Measurements from ENCODE around the gene RNF103.
A peak's percentile ranks its signal among the peaks of the same experiment; 100 is the strongest.

Gene RNF103

DNA sequence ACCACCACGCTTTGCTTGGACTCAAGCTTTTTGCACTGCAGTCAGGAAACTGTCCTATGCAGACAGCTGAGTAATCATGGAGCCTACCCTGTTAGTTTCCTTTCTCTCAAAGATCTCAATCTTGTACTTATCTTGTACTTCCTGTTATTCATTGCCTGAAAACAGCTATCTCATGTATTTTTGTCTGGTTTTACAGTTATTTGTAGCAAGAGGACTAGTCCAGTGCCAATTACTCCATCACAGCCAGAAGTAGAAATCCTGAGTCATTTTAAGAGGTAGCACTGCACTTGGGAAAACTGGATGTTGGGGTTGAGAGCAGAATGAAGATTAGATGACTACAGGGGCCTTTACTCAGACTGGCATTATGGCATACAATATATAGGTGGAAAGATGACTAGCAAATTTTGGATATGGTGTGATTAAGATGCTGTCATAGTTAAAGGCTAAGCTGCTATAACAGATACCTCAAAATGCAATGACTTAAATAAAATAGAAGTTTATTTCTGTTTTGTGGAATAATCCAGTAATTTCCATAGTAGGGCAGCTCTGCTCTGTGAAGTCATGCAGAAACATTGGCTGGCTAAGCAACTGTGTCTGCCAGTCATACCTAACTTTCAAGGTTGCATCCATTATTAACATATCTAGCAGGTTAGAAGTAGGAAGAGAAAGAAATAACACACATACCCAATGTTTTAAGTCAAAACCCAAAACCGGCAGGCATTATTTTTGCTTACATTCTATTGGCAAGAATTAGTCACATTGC, 39.3 kb downstream of the RNF103 start:
- intact Hi-C loops (cut with DNase I): no loop called here
- no peak for DNase-seq

DNA sequence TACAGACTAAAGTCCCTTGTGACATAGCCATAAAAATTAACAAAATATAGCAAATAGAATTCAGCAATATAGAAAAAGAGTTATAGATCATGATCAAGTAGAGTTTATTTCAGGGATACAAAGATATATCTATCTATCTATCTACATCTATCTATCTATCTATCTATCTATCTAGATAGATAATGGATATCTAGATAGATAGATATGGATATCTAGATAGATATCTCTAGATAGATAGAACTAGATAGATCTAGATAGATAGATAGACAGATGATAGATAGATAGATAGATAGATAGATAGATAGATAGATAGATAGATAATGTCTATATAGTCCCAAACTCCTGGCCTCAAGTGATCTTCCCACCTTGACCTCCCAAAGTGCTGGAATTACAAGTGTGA, 43.1 kb downstream of the RNF103 start:
- intact Hi-C loops (cut with DNase I): no loop called here
- no peak for DNase-seq

DNA sequence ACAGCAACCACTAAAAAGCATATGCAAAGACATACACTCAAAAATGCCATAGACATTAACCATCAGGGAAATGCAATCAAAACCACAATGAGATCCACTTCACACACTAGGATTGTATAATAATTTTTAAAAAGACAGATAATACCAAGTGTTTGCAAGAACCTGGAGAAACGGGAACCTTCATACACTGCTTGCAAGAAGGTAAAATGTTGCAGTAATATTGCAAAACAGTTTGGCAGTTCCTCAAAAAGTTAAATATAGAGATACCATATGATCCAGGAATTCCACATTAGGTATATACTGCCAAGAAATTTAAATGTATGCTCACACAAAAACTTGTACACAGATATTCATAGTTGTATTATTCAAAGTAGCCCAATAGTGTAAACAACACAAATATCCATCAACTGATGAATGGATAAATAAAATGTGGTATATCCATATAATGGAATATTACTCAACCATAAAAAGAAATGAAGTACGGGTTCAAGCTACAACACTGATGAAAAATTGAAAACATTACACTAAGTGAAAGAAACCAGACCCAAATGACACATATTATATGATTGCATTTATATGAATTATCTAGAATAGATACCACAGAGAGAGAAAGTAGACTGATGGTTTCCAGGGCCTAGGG, 45.7 kb downstream of the RNF103 start:
- intact Hi-C loops (cut with DNase I): no loop called here
- no peak for DNase-seq

GRCh38 chr2:86570059-86570458, 53.6 kb downstream of the RNF103 start:
- intact Hi-C loops (cut with DNase I): no loop called here
- no peak for DNase-seq

DNA sequence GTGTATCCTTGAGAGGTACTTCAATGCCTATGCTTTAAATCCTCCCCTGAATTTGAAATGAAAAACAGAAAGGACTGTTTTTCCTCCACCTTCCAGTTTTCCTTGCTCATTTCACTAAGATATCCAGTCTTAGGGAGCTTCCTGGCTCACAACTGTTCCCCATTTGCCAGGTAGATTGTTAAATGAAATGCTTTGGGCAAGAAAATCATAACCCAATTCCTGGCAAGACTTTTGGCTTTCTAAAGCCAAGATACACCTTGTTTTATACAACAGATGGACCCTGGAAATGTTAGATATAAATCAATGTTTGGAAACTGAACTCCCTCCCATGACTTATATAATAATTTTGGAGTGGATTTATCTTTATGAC, 56.9 kb downstream of the RNF103 start:
- intact Hi-C loops (cut with DNase I): no loop called here
- no peak for DNase-seq

DNA sequence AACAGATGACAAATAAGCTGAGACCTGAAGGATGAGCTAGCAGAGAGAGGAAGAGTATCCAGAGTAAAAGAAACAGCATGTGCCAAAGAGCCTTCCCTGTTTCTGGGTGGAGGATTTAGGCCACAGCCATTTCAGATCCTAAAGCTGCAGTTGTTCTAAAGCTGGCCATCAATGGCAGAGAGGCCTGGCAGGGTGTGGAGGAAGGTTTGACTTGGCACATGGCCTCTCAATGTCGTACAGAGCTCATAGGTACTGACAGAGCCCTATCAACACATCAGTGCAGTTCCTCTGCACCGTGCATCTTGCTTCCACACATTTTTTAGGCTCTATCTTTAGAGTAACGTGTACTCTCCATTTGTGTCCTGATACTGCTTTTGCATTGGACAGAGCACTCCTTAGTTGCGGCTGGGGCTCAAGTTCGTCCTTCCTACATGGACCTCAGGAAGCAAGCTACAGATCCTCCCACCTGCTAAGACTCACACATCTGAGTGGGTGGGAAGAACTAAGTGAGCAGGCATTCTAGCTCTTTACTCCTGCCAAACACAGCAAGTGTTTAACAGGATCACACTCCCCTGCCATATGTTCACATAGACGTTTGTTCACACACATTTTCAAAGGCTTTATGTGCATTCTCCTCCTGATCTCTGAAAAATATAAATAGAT, 57.4 kb downstream of the RNF103 start:
- intact Hi-C loops (cut with DNase I): no loop called here

DNA sequence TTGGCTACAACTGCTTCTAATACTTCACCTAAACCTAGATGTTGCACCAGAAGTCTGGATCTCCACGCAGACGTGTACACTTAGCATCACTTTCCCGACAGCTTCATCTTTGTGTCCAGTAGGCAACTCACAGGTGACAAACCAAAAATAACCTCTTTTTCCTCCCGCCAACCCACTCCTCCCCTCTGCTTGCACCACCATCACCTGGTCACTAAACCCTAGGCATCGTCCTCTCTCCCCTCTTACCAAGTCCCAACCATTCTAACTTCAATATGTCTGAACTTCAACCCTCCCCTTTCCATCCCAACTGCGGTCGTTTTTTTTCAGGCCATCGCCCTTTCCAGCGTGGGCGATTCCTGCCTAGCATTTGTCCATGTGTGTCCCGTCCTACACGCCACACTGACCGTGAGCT, 60.0 kb downstream of the RNF103 start:
- DNase-seq: peak in 1 of 42 donors; percentile 13
- intact Hi-C loops (cut with DNase I): loop anchor here (5.0 kb wide), 1 partner anchor 59 kb away; the partner anchor contains the start of gene RNF103

More for the DNA sequence above, 57.4 kb downstream of the RNF103 start:
- DNase-seq: peak in 23 of 42 donors; percentile 4 to 75 (median 30)

DNA sequence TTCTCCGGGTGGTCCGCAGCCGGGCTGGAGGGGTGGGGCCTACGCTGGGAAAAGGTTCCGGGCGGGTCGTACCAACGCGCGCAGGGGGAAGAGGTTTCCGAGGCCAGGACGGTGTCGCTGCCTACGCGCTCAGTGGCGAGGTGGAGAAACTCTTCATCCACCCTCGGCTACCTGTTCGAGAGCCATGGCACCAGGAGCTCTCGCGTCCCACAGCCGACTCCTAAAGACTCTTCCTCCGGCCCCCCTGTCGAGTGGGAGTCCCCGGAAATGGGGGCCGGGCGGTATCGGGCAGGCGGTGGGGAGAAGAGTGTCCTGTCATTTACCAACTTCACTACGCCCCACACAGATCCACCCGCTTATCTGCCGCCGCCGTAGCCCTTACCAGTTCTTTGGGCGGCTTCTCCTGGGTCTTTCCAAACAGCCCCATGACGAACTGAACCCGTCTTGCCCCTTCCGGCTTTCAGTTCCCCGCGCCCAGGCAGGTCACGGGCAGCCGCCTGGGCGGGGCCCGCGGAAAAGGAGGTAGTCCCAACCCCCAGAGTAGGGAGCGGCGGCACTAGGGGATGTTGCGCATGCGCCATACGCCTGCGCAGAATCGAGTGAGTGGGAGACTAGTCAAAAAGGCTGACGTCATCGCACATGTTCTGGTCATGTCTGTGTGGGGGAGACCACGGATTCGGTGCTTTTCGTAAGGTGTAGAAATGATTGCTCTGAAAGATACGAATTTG, 60.6 kb downstream of the RNF103 start, which contains the start of gene CHMP3:
TSS of gene CHMP3 (minus strand) at position 522 of the 728 bp plus-strand sequence. CDS start at position 427, 95 bp downstream.
- intact Hi-C loops (cut with DNase I): loop anchor here (5.0 kb wide), 1 partner anchor 59 kb away; the partner anchor contains the start of gene RNF103
- DNase-seq: peak; percentile 90 to 98 (median 95)

- intact Hi-C loops (cut with DNase I): loop anchor here (5.0 kb wide), 1 partner anchor 60 kb away; the partner anchor contains the start of gene RNF103
- DNase-seq: peak in 1 of 42 donors; percentile 58
These were observed 61.2 kb downstream of the RNF103 start for GRCh38 chr2:86562485-86562921.

DNA sequence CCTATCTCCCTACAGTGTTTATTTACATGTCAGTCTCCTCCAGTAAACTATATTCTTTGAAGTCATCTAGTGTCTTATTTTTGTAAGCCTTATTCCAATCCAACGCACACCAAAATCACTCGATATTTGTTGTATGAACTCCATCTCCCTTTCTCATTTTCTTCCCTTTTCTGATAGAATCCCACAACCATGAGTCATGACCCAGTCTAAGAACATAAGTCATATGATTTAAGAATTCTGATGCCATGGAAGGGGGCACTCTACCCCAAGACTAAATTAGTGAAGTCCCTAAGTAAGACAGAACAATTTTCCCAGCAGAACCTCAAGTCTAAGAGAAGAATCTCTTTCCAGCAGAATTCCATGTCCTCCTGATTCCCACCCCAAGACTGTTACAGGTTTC, 65.8 kb downstream of the RNF103 start:
- intact Hi-C loops (cut with DNase I): no loop called here
- no peak for DNase-seq

DNA sequence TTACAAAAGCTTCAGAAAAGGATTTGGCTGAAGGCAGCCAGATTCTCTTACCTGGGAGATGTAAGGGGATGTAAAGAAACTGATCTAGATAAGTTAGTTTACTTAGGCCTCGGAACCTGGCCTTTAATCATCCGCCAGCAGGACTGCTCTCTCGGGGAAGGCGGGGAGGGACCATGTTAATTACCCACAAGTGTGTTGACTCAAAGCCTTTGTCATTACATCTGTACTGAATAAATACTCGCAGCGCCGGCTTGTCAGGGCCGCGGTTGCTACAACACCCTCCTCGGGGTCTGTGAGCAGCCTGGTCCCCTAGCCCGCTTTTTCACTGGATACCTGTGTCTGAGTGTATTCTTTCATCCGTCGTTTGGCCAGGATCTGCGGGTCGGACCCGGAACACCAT, 67.2 kb downstream of the RNF103 start:
- intact Hi-C loops (cut with DNase I): no loop called here
- DNase-seq: no peak
